GM06990 (cell line): ENCODE results near the gene CDRT4.

ENCODE experiments used
- DNase-seq: peaks from one replicate; pipeline ENCODE4 v3.0.0-alpha.2; 2011; ENCODE audit not compliant: insufficient read length; ENCODE audit errors: extremely low read depth
- H3K27me3 ChIP-seq: replicated peaks from 2 replicates; pipeline ENCODE4 v1.6.0; 2011; ENCODE audit warnings: low read length; ENCODE audit not compliant: control insufficient read depth, insufficient read depth
- H3K36me3 ChIP-seq: 2 replicates; pipeline ENCODE4 v1.5.1; 2011; ENCODE audit warnings: low read length; ENCODE audit not compliant: control insufficient read depth, insufficient read depth
- H3K4me3 ChIP-seq: replicated peaks from 2 replicates; pipeline ENCODE4 v1.5.1; 2011; ENCODE audit warnings: low read depth, mild to moderate bottlenecking, control low read depth, low read length
- CTCF ChIP-seq: IDR thresholded peaks from 2 replicates; pipeline ENCODE4 v1.5.1; 2011; ENCODE audit warnings: low read length, control low read depth, mild to moderate bottlenecking, inconsistent platforms; ENCODE audit not compliant: insufficient read depth, poor library complexity, severe bottlenecking

Gene CDRT4

GRCh38 chr17:15467592-15467991, at the start of gene CDRT4:
Gene CDRT4, minus strand, starts transcription at chr17:15467621. Its CDS starts 27,383 bp downstream, at chr17:15440238.
- no peak for DNase-seq
- no peak for TF ChIP-seq CTCF
- Histone ChIP-seq H3K4me3 (no peak within 1 kb of the TSS), H3K27me3 (no peaks in the 10 kb centered on the region), H3K36me3 (no peaks in the 10 kb centered on the region)

DNA sequence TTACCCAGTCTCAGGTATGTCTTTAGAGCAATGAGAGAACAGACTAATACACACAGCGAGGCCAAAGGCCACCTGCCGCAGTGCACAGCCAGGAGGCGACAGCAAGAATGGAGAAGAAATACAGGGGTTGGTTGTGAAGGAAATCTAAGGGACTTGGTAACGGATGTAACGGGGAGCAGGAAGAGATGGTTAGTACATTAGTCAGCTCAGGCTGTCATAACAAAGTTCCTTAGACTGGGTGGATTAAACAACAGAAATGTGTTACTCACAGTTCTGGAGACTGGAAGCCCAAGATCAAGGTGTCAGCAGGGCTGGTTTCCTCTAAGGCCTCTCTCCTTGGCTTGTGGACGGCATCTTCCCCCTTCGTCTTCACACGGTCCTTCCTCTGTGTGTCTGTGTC, 48.7 kb upstream of the CDRT4 start:
- Histone ChIP-seq H3K4me3 (no peak overlapping the region), H3K36me3 (no peaks in the 10 kb centered on the region), H3K27me3 (no peaks in the 10 kb centered on the region)

GRCh38 chr17:15514469-15514868, 47.0 kb upstream of the CDRT4 start:
- DNase-seq: no peak
- no peak overlapping the region for H3K4me3 ChIP-seq
- no peak for TF ChIP-seq CTCF
- no peaks in the 10 kb centered on the region for H3K27me3 ChIP-seq
- no peaks in the 10 kb centered on the region for H3K36me3 ChIP-seq

More for the DNA sequence above, 48.7 kb upstream of the CDRT4 start:
- no peak for DNase-seq
- no peak for TF ChIP-seq CTCF

DNA sequence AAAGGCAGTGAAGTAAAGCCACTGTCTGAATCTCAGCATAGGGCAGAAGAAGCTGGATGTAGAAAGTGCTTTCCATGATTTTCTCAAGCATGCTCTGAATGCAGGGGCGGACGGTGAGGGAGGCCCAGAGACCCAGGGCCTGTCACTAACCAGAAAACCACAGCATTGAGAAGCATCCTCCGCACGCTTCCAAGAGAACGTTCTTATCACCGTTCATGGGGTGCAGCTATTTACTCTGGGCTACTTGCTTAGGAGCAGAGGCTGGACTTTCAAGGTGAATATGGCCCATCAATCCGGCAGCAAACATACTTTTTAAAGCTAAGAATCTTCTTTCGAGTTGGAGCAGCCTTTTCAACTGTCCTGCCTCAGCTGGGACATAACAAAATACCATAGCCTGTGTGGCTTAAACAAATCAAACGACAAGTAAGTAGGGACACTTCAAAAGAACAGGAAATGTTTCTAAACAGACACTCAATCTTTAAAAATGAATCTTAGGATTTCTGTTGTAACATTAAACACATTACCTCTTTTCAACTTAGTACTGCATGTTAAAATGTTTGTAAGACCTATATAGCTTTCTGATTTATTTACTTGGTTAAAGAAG, 46.5 kb upstream of the CDRT4 start:
- H3K27me3 ChIP-seq: no peaks in the 10 kb centered on the region

GRCh38 chr17:15513058-15513791, 45.8 kb upstream of the CDRT4 start:
- Histone ChIP-seq H3K27me3 (no peaks in the 10 kb centered on the region), H3K36me3 (no peaks in the 10 kb centered on the region), H3K4me3 (no peak overlapping the region)
- no peak for TF ChIP-seq CTCF
- no peak for DNase-seq

More for the DNA sequence above, 46.5 kb upstream of the CDRT4 start:
- Histone ChIP-seq H3K36me3 (no peaks in the 10 kb centered on the region), H3K4me3 (no peak overlapping the region)
- no peak for TF ChIP-seq CTCF
- DNase-seq: no peak
